ENCODE measurements around the gene DDX24.

DNA sequence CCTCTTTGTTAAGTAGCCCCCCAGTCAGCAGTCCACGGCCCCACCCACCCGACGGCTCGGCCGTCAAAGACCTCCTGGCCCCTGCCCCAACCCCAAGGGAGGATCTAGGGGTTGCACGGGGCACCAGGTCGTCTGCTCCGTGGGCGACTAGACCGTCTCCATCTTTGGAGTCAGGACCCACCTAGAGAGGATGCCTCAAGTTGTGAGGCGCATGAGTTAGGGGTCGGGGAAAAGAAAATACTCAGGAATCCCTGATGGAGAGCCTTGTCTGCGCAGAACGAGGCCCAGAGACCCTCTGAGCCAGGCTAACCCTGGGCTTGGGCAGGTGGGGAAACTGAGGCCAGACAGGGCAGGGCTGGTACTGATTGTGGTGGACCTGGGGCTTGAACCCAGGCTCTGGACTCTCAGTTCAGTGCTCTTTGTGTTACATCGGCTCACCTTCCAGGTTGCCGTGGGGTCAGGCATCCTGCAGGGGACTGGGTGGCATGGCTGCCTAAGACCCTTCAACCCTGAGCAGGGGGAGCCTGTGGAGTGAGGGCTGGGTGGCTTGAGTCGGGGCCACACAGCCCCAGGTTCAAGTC lies 54.0 kb downstream of the DDX24 start:
- TF ChIP-seq, protein P1, sequence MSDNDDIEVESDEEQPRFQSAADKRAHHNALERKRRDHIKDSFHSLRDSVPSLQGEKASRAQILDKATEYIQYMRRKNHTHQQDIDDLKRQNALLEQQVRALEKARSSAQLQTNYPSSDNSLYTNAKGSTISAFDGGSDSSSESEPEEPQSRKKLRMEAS (IDR thresholded peaks at IDR 0.05) = no peak
- TF ChIP-seq, protein P2, sequence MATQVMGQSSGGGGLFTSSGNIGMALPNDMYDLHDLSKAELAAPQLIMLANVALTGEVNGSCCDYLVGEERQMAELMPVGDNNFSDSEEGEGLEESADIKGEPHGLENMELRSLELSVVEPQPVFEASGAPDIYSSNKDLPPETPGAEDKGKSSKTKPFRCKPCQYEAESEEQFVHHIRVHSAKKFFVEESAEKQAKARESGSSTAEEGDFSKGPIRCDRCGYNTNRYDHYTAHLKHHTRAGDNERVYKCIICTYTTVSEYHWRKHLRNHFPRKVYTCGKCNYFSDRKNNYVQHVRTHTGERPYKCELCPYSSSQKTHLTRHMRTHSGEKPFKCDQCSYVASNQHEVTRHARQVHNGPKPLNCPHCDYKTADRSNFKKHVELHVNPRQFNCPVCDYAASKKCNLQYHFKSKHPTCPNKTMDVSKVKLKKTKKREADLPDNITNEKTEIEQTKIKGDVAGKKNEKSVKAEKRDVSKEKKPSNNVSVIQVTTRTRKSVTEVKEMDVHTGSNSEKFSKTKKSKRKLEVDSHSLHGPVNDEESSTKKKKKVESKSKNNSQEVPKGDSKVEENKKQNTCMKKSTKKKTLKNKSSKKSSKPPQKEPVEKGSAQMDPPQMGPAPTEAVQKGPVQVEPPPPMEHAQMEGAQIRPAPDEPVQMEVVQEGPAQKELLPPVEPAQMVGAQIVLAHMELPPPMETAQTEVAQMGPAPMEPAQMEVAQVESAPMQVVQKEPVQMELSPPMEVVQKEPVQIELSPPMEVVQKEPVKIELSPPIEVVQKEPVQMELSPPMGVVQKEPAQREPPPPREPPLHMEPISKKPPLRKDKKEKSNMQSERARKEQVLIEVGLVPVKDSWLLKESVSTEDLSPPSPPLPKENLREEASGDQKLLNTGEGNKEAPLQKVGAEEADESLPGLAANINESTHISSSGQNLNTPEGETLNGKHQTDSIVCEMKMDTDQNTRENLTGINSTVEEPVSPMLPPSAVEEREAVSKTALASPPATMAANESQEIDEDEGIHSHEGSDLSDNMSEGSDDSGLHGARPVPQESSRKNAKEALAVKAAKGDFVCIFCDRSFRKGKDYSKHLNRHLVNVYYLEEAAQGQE (IDR thresholded peaks at IDR 0.05; ENCODE audit: low read depth) = no peak
- TF ChIP-seq EP300 (IDR thresholded peaks at IDR 0.05; ENCODE audit: borderline replicate concordance) (no peak), RAD21 (IDR thresholded peaks at IDR 0.05; ENCODE audit: low read depth) (no peak), CREB1 (IDR thresholded peaks at IDR 0.05; ENCODE audit: low read depth) (no peak), TAF1 (IDR thresholded peaks at IDR 0.05; ENCODE audit: low read depth) (no peak), YY1 (IDR thresholded peaks at IDR 0.05; ENCODE audit: low read depth) (no peak), EGR1 (IDR thresholded peaks at IDR 0.05) (no peak), FOXM1 (IDR thresholded peaks at IDR 0.05; ENCODE audit: borderline replicate concordance, low read depth) (no peak), ZBTB7A (IDR thresholded peaks at IDR 0.05; ENCODE audit: low read depth) (no peak)

Measured in Ishikawa (cell line).